ENCODE results near the gene GLRB. TPM values are rescaled to one million over a fixed set of nuclear protein-coding genes. Genes with fewer than 3 reads are reported as not detected.
A peak's percentile ranks its signal among the peaks of the same experiment; 100 is the strongest.

GLRB gene
- total and polyA plus RNA-seq, 2 experiments from 2014 or later: 3.3 to 4.8 TPM

DNA sequence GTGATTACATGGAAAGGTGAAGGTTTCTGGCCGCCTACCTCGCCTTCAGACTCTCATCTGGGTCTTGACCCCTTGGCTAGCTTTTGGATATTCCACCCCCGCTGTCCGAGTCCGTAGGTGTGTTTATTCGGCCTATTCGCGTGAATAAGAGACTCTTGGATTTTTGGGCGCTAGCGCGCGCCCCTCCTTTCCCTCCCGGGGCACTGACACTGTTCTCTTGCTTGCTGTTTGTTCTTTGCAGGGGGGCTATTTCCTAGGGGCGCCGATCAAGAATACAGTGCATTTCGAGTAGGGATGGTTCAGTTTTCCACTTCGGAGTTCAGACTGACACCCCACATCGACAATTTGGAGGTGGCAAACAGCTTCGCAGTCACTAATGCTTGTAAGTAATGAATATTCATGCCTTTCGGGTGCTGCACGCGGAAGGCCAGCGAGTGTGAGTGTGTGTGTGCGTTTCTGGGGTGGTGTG, 145.5 kb downstream of the GLRB start:
- H2AFZ ChIP-seq: no peak overlapping the region
- no peak for DNase-seq (ENCODE audit: low spot score)
- H3K79me2 ChIP-seq: no peaks in the 10 kb centered on the region
- H3K9me2 ChIP-seq (replicated peaks; ENCODE audit: insufficient read depth): no peaks in the 10 kb centered on the region
- H3K4me2 ChIP-seq: peak overlapping the region; percentile 88
- H3K27ac ChIP-seq: no peak overlapping the region
- 10% methylated on average over 24 of the region's 24 CpGs for WGBS (ENCODE audit: low lambda C conversion rate, missing lambda C conversion rate)
- no peak overlapping the region for H3K4me3 ChIP-seq
- no peaks in the 10 kb centered on the region for H4K20me1 ChIP-seq (ENCODE audit: insufficient read depth, poor library complexity, severe bottlenecking)
- no peaks in the 10 kb centered on the region for H3K4me1 ChIP-seq (ENCODE audit: insufficient read depth)
- no peaks in the 10 kb centered on the region for H3K9me3 ChIP-seq (ENCODE audit: low read depth)
- no peaks in the 10 kb centered on the region for H3K36me3 ChIP-seq (replicated peaks; ENCODE audit: insufficient read depth, low read depth)
- TF ChIP-seq, protein P1, sequence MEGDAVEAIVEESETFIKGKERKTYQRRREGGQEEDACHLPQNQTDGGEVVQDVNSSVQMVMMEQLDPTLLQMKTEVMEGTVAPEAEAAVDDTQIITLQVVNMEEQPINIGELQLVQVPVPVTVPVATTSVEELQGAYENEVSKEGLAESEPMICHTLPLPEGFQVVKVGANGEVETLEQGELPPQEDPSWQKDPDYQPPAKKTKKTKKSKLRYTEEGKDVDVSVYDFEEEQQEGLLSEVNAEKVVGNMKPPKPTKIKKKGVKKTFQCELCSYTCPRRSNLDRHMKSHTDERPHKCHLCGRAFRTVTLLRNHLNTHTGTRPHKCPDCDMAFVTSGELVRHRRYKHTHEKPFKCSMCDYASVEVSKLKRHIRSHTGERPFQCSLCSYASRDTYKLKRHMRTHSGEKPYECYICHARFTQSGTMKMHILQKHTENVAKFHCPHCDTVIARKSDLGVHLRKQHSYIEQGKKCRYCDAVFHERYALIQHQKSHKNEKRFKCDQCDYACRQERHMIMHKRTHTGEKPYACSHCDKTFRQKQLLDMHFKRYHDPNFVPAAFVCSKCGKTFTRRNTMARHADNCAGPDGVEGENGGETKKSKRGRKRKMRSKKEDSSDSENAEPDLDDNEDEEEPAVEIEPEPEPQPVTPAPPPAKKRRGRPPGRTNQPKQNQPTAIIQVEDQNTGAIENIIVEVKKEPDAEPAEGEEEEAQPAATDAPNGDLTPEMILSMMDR (IDR thresholded peaks at IDR 0.05; ENCODE audit: poor library complexity): no peak
- peaks cover 55% of the 10 kb centered on the region for H3K27me3 ChIP-seq

Small RNAs within 50 kb of the gene (small RNA-seq; reads per million reads assigned to genes)
- gene RF00019 (not detected), gene RNU6-582P (not detected)

Other genes with a start within 250 kb of the GLRB start
- 58.7 and 63.3 TPM in 2 replicates for gene PDGFC, start 104.4 kb upstream of the GLRB start, total RNA-seq
- 30.2 and 35.5 TPM in 2 replicates for gene PDGFC, start 104.4 kb upstream of the GLRB start, polyA plus RNA-seq
- 1.5 and 4.2 TPM in 2 replicates for gene GRIA2, start 144.6 kb downstream of the GLRB start, total RNA-seq
- 0.46 and 1.5 TPM in 2 replicates for gene GRIA2, start 144.6 kb downstream of the GLRB start, polyA plus RNA-seq

Data from hepatocyte (in vitro differentiated cells).